HK-2 (cell line): Measurements from ENCODE around the gene APOBEC3B.
A peak's percentile ranks its signal among the peaks of the same experiment; 100 is the strongest.
"Not testable (repeated sequence)": the region's sequence is repeated elsewhere in the genome, so short reads cannot be mapped to it uniquely, and the experiment has no call there.

Source experiments
- DNase-seq: peaks from one replicate; pipeline ENCODE4 v3.0.0-alpha.2; 2018; ENCODE audit not compliant: unreplicated experiment

APOBEC3B gene

GRCh38 chr22:38997518-38997917, 15.4 kb downstream of the APOBEC3B start:
- DNase-seq = no peak

GRCh38 chr22:39003165-39003638, 21.1 kb downstream of the APOBEC3B start:
- peak; percentile 70 for DNase-seq

- no peak for DNase-seq
Measured at GRCh38 chr22:39007177-39007576, 25.0 kb downstream of the APOBEC3B start.

GRCh38 chr22:39008271-39008850, 26.2 kb downstream of the APOBEC3B start:
- not testable (repeated sequence) for DNase-seq

- DNase-seq = no peak
Measured at GRCh38 chr22:39010946-39011345, 28.8 kb downstream of the APOBEC3B start.

GRCh38 chr22:39012533-39013511, 30.7 kb downstream of the APOBEC3B start:
- DNase-seq = no peak

- not testable (repeated sequence) for DNase-seq
Measured at GRCh38 chr22:39013561-39013941, 31.4 kb downstream of the APOBEC3B start.

GRCh38 chr22:39013942-39014722, 32.0 kb downstream of the APOBEC3B start, which contains the start of gene APOBEC3C:
TSS of gene APOBEC3C (plus strand) at chr22:39014257. CDS start at chr22:39014363, 106 bp downstream.
- DNase-seq = peak; percentile 78

GRCh38 chr22:39014723-39015121, 32.6 kb downstream of the APOBEC3B start:
- not testable (repeated sequence) for DNase-seq

- no peak for DNase-seq
Measured at GRCh38 chr22:39016592-39016991, 34.4 kb downstream of the APOBEC3B start.

GRCh38 chr22:39017596-39018365, 35.6 kb downstream of the APOBEC3B start:
- no peak for DNase-seq

- DNase-seq = not testable (repeated sequence)
Measured at GRCh38 chr22:39020021-39020651, 38.0 kb downstream of the APOBEC3B start.

GRCh38 chr22:39021552-39022250, 39.6 kb downstream of the APOBEC3B start:
- no peak for DNase-seq

- no peak for DNase-seq
Measured at GRCh38 chr22:39024519-39025308, 42.6 kb downstream of the APOBEC3B start.

GRCh38 chr22:39026509-39027150, 44.5 kb downstream of the APOBEC3B start:
- DNase-seq = no peak

GRCh38 chr22:39027717-39028116, 45.6 kb downstream of the APOBEC3B start:
- no peak for DNase-seq

- no peak for DNase-seq
Measured at GRCh38 chr22:39028281-39028680, 46.1 kb downstream of the APOBEC3B start.

GRCh38 chr22:39029227-39029626, 47.1 kb downstream of the APOBEC3B start:
- DNase-seq = no peak

GRCh38 chr22:39030705-39031104, 48.6 kb downstream of the APOBEC3B start:
- no peak for DNase-seq
